Activated T-helper 9 cell treated with anti-CD3 and anti-CD28 coated beads, Interleukin-2, amount 50 U/mL, for 16 hours (primary cell): ENCODE data around the gene ADGRB3.
"Not testable (repeated sequence)": the region's sequence is repeated elsewhere in the genome, so short reads cannot be mapped to it uniquely, and the experiment has no call there.

Source experiments
- DNase-seq: peaks from one replicate; pipeline ENCODE4 v3.0.0-alpha.2; 2020; ENCODE audit warnings: low read depth

The ADGRB3 gene

GRCh38 chr6:69044534-69044933 is 409.5 kb downstream of the ADGRB3 start:
- DNase-seq = no peak

- DNase-seq = no peak
These were observed 424.3 kb downstream of the ADGRB3 start for GRCh38 chr6:69059413-69059812.

- no peak for DNase-seq
These were observed 426.0 kb downstream of the ADGRB3 start for GRCh38 chr6:69061066-69061465.

GRCh38 chr6:69063401-69063800 is 428.3 kb downstream of the ADGRB3 start:
- DNase-seq = no peak

- no peak for DNase-seq
These were observed 429.1 kb downstream of the ADGRB3 start for GRCh38 chr6:69064226-69064625.

- no peak for DNase-seq
These were observed 434.8 kb downstream of the ADGRB3 start for GRCh38 chr6:69069881-69070280.

- no peak for DNase-seq
These were observed 437.7 kb downstream of the ADGRB3 start for GRCh38 chr6:69072796-69073195.

- DNase-seq = no peak
These were observed 449.8 kb downstream of the ADGRB3 start for GRCh38 chr6:69084746-69085335.

- no peak for DNase-seq
These were observed 451.6 kb downstream of the ADGRB3 start for GRCh38 chr6:69086689-69087088.

GRCh38 chr6:69089539-69089938 is 454.5 kb downstream of the ADGRB3 start:
- no peak for DNase-seq

- no peak for DNase-seq
These were observed 455.1 kb downstream of the ADGRB3 start for GRCh38 chr6:69090132-69090531.

GRCh38 chr6:69096681-69097080 is 461.6 kb downstream of the ADGRB3 start:
- no peak for DNase-seq

GRCh38 chr6:69097948-69098347 is 462.9 kb downstream of the ADGRB3 start:
- DNase-seq = no peak

GRCh38 chr6:69098910-69099309 is 463.8 kb downstream of the ADGRB3 start:
- DNase-seq = no peak

GRCh38 chr6:69100772-69101171 is 465.7 kb downstream of the ADGRB3 start:
- DNase-seq = no peak

- no peak for DNase-seq
These were observed 467.3 kb downstream of the ADGRB3 start for GRCh38 chr6:69102416-69102815.

- no peak for DNase-seq
These were observed 470.2 kb downstream of the ADGRB3 start for GRCh38 chr6:69105288-69105687.

GRCh38 chr6:69106511-69106910 is 471.4 kb downstream of the ADGRB3 start:
- no peak for DNase-seq

GRCh38 chr6:69111301-69111700 is 476.2 kb downstream of the ADGRB3 start:
- DNase-seq = no peak

- DNase-seq = no peak
These were observed 481.6 kb downstream of the ADGRB3 start for GRCh38 chr6:69116658-69117057.

- DNase-seq = not testable (repeated sequence)
These were observed 486.7 kb downstream of the ADGRB3 start for GRCh38 chr6:69121461-69122406.

- no peak for DNase-seq
These were observed 487.3 kb downstream of the ADGRB3 start for GRCh38 chr6:69122407-69122773.

GRCh38 chr6:69128411-69128810 is 493.3 kb downstream of the ADGRB3 start:
- DNase-seq = no peak

- DNase-seq = no peak
These were observed 494.0 kb downstream of the ADGRB3 start for GRCh38 chr6:69129046-69129445.
